HL-60/S4 treated with retinoic acid at 250 ng/mL for 4 days and 3 days (cell line): ENCODE measurements around the gene MYMX.
"Not testable (repeated sequence)": the region's sequence is repeated elsewhere in the genome, so short reads cannot be mapped to it uniquely, and the experiment has no call there.

Source experiments
- in situ Hi-C: fragments of 300-500 bp; cut with MboI; formaldehyde crosslinking; loops from 2 replicates; pipeline ENCODE4 v1.7.0; 2022; ENCODE audit warnings: low sequenced_read_pairs

Gene MYMX

GRCh38 chr6:44185953-44186634, 30.6 kb upstream of the MYMX start:
- in situ Hi-C loops = no loop called here

- in situ Hi-C loops = no loop called here
Observed at GRCh38 chr6:44186635-44187025, 30.1 kb upstream of the MYMX start.

- in situ Hi-C loops = no loop called here
Observed at GRCh38 chr6:44188819-44189218, 27.9 kb upstream of the MYMX start.

GRCh38 chr6:44189257-44189656, 27.5 kb upstream of the MYMX start:
- in situ Hi-C loops = no loop called here

- in situ Hi-C loops = no loop called here
Observed at GRCh38 chr6:44190715-44191114, 26.0 kb upstream of the MYMX start.

- in situ Hi-C loops = no loop called here
Observed at GRCh38 chr6:44192428-44193041, 24.2 kb upstream of the MYMX start.

GRCh38 chr6:44193307-44193910, 23.3 kb upstream of the MYMX start:
- in situ Hi-C loops = no loop called here

- in situ Hi-C loops = no loop called here
Observed at GRCh38 chr6:44194326-44194725, 22.4 kb upstream of the MYMX start.

- in situ Hi-C loops = not testable (repeated sequence)
Observed at GRCh38 chr6:44196351-44196750, 20.4 kb upstream of the MYMX start.

GRCh38 chr6:44198684-44199083, 18.0 kb upstream of the MYMX start:
- in situ Hi-C loops = no loop called here

- in situ Hi-C loops = no loop called here
Observed at GRCh38 chr6:44199883-44200282, 16.8 kb upstream of the MYMX start.

- in situ Hi-C loops = no loop called here
Observed at GRCh38 chr6:44201200-44201599, 15.5 kb upstream of the MYMX start.

GRCh38 chr6:44201638-44202303, 15.0 kb upstream of the MYMX start:
- in situ Hi-C loops = no loop called here

- in situ Hi-C loops = no loop called here
Observed at GRCh38 chr6:44202332-44202971, 14.3 kb upstream of the MYMX start.

GRCh38 chr6:44202972-44203750, 13.6 kb upstream of the MYMX start:
- in situ Hi-C loops = no loop called here

GRCh38 chr6:44203955-44204354, 12.8 kb upstream of the MYMX start:
- in situ Hi-C loops = no loop called here

- in situ Hi-C loops = no loop called here
Observed at GRCh38 chr6:44207966-44208365, 8.8 kb upstream of the MYMX start.

- in situ Hi-C loops = no loop called here
Observed at GRCh38 chr6:44211284-44211683, 5.4 kb upstream of the MYMX start.

GRCh38 chr6:44214307-44214706, 2.4 kb upstream of the MYMX start:
- in situ Hi-C loops = no loop called here

GRCh38 chr6:44217332-44218143, 812 bp downstream of the MYMX start:
- in situ Hi-C loops = no loop called here
